Adrenal gland (tissue), 12 donors: ENCODE results near the gene CPN2. TPM values are rescaled to one million over a fixed set of nuclear protein-coding genes. Genes with fewer than 3 reads are reported as not detected.

ENCODE experiments used
- DNase-seq, 7 donors: peaks; one replicate each; pipeline ENCODE4 v3.0.0-alpha.2; 2019 to 2020
- H3K27ac ChIP-seq, 5 donors: fragments of 200-600 bp; sonication (generic) in 4 of 5; 1 replicate in 3 of 5; 2 replicates in 2 of 5; pipeline versions ENCODE4 v1.5.1 to v1.8.0; 2016 to 2020; ENCODE audit warnings: mild to moderate bottlenecking in 1 of 5
- H3K27me3 ChIP-seq: fragments of 200-600 bp; 2 replicates; pipeline ENCODE4 v1.8.0; 2021
- H3K36me3 ChIP-seq, 2 donors: fragments of 200-600 bp; replicated peaks in 1 of 2; 1 replicate in 1 of 2; 2 replicates in 1 of 2; pipeline versions ENCODE4 v1.5.1 to v1.8.0; 2018 to 2022
- H3K4me1 ChIP-seq, 2 donors: fragments of 200-600 bp; replicated peaks in 1 of 2; 1 replicate in 1 of 2; 2 replicates in 1 of 2; pipeline versions ENCODE4 v1.5.1 to v1.8.0; 2018 to 2021
- H3K4me3 ChIP-seq, 4 donors: fragments of 200-600 bp; sonication (generic) in 3 of 4; one replicate each; pipeline ENCODE4 v1.5.1; 2016 to 2018
- H3K9me3 ChIP-seq, 3 donors: fragments of 200-600 bp; sonication (generic) in 1 of 3; replicated peaks in 1 of 3; 1 replicate in 2 of 3; 2 replicates in 1 of 3; pipeline versions ENCODE4 v1.5.1 to v1.8.0; 2016 to 2021
- POLR2A ChIP-seq, 2 donors: fragments of 450-650 bp; IDR thresholded peaks; one replicate each; pipeline ENCODE4 v1.6.1; 2017; ENCODE audit warnings: antibody characterized with exemption in 2 of 2, mild to moderate bottlenecking in 2 of 2, moderate library complexity in 1 of 2
- WGBS, 4 donors: extraction: QIAGEN DNeasy Blood & Tissue Kit in 2 of 4; methylation state at CpG; one replicate each; pipeline versions ENCODE4 v1.1.5 to v1.1.7; 2013 to 2017; 5-methylcytosine and 5-hydroxymethylcytosine counted together
- intact Hi-C, 2 donors: fragments of 100-400 bp; cut with DNase I; formaldehyde crosslinking; loops; one replicate each; pipeline versions ENCODE4 v1.14.1 to v1.15.0; 2022 to 2023
- polyA plus RNA-seq, 3 donors: library from polyadenylated mRNA; stranded (reverse); fragments of 200-250 nt in 2 of 3; fragments of 350-450 nt in 1 of 3; fragmentation: Illumina TruSeq in 1 of 3; extraction: RNeasy Lipid Tissue Mini Kit (QIAGEN cat#74804) in 1 of 3; gene quantifications; one replicate each; pipeline ENCODE4 v1.2.3, GENCODE V29; 2013 to 2014
- total RNA-seq, 9 donors: library from RNA; depleted of rRNA in 4 of 9; stranded (reverse); fragments of >200 nt in 4 of 9; fragments of 120-200 nt in 1 of 9; fragmentation: NEBNext Ultra II Directional in 1 of 9; extraction: Animal tissue kit (Norgen Biotek cat#: 25700) in 1 of 9; gene quantifications; one replicate each; pipeline versions ENCODE4 v1.1.0 to v1.2.4, GENCODE V29; 2013 to 2023
- TF ChIP-seq, protein P1 (sequence below), 6 experiments: fragments of 450-650 bp in 4 of 6; fragments of 200-600 bp in 2 of 6; sonication (generic) in 1 of 6; IDR thresholded peaks; 1 replicate in 5 of 6; 2 replicates in 1 of 6; pipeline versions ENCODE4 v1.5.1 to v1.8.0; 2016 to 2021; ENCODE audit warnings: antibody characterized with exemption in 6 of 6, mild to moderate bottlenecking in 2 of 6, moderate library complexity in 1 of 6
- donor health status: healthy with polysubstance abuse.
- donor health status: Bipolar disorder and iron deficiency.
- donor health status: DM: yes; HTN: yes; CAD: no.
- donor health status: DM: no; HTN: no; CAD: no.
- donor health status: DM: no; HTN: no; CAD: no.
- donor health status: DM: yes; HTN: yes; CAD: no.

The CPN2 gene
- total and polyA plus RNA-seq, 12 donors, result 0.32 to 14.3 (median 3.1) TPM

DNA sequence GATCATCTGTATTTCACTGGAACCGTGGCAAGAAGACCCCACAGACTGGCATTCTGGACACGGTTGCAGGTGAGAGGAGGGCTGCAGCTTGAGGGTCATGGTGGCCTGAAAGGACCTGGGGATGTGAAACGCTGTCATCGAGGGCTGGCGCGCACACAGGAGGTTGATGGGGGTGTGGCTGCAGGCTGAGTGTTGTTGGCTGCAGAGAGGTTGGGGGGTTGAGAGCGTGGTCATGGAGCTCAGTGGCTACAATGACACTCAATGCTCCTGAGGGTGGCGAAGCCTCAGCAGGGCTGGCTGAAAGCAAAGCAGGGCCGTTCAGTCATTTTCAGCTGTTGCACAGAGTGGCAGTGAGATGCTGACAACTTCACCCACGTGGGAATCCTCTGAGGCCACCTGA lies 21.0 kb downstream of the CPN2 start:
- Histone ChIP-seq H3K9me3 (no peaks in the 10 kb centered on the region), H3K27me3 (peaks cover 6% of the 10 kb centered on the region), H3K27ac (no peak overlapping the region), H3K36me3 (no peaks in the 10 kb centered on the region), H3K4me1 (peaks cover 0 to 7% of the 10 kb centered on the region in 2 donors), H3K4me3 (no peak overlapping the region)
- no peak for TF ChIP-seq POLR2A (IDR thresholded peaks at IDR 0.05)
- TF ChIP-seq, protein P1, sequence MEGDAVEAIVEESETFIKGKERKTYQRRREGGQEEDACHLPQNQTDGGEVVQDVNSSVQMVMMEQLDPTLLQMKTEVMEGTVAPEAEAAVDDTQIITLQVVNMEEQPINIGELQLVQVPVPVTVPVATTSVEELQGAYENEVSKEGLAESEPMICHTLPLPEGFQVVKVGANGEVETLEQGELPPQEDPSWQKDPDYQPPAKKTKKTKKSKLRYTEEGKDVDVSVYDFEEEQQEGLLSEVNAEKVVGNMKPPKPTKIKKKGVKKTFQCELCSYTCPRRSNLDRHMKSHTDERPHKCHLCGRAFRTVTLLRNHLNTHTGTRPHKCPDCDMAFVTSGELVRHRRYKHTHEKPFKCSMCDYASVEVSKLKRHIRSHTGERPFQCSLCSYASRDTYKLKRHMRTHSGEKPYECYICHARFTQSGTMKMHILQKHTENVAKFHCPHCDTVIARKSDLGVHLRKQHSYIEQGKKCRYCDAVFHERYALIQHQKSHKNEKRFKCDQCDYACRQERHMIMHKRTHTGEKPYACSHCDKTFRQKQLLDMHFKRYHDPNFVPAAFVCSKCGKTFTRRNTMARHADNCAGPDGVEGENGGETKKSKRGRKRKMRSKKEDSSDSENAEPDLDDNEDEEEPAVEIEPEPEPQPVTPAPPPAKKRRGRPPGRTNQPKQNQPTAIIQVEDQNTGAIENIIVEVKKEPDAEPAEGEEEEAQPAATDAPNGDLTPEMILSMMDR (IDR thresholded peaks at IDR 0.05), result no peak
- 82 to 92% (median 89%) methylated on average over 10 of the region's 10 CpGs for WGBS, 4 donors
- intact Hi-C loops, result loop anchor here (5.0 to 10.0 kb wide), 2 partner anchors 67 to 265 kb away; partner anchors contain the start of gene GP5 (in 1 of the 2)
- no peak for DNase-seq

DNA sequence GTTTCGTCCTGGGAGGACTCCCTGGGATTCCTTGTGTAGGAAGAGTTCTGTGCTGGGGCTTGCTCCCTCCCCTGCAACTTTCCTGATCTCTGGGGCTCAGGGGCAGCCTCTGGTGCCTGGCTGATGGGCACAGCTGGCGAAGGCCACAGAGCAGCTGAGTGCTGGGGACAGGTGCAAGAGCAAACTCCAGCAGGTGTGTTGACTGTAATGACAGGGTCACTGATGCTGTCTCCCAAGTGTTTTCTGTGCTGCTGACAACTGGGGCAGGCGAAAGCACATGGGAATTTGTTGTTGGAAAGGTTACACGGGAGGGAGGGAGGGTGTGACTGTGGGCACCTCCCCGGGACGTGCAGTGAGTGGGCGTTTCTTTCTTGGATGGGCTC lies 21.6 kb downstream of the CPN2 start:
- no peak for DNase-seq
- Histone ChIP-seq H3K36me3 (no peaks in the 10 kb centered on the region), H3K27me3 (peaks cover 6% of the 10 kb centered on the region), H3K27ac (no peak overlapping the region), H3K4me3 (no peak overlapping the region), H3K4me1 (peaks cover 0 to 7% of the 10 kb centered on the region in 2 donors), H3K9me3 (no peaks in the 10 kb centered on the region)
- intact Hi-C loops, result loop anchor here in 1 of 2 donors (10.0 kb wide), 1 partner anchor 335 kb away; no protein-coding TSS in a partner anchor
- WGBS, 4 donors, result 86 to 90% (median 88%) methylated on average over 4 to 7 of the region's 7 CpGs
- no peak for TF ChIP-seq POLR2A (IDR thresholded peaks at IDR 0.05)
- TF ChIP-seq, protein P1 (IDR thresholded peaks at IDR 0.05), result no peak

DNA sequence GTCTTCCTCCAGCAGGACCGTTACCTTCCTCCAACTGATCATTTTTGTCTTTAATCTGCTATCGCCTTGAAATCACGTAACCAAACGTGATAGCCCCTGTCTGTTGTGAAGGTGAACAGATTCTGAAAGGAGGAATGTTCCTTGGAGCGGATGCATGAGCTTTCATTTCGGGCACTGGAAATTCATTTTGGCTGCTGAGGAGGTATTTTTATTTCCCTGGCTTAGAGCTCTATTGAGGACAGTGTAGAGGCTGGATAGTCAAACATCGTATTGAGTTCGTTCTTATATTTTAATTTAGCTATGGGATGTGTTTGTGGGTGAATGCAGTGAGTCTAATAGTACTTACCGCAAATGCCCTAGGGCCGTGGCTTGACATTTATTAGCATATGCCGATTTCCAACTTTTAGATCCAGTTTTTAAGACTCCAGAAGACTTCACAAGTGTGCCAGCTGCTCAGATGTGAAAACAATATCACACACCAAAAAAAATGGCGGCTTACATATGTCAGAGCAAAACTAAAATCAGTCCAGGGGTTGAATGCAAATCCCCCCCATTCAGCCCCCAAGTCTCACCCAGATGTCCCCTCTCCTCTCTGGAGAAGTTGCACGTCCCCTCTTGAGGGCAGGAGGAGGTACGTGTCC lies 22.1 kb downstream of the CPN2 start:
- DNase-seq, result no peak
- Histone ChIP-seq H3K27ac (no peak overlapping the region), H3K4me3 (no peak overlapping the region), H3K9me3 (no peaks in the 10 kb centered on the region), H3K27me3 (peaks cover 6% of the 10 kb centered on the region), H3K4me1 (peaks cover 3 to 10% of the 10 kb centered on the region in 2 donors), H3K36me3 (no peaks in the 10 kb centered on the region)
- TF ChIP-seq, protein P1 (IDR thresholded peaks at IDR 0.05), result no peak
- no peak for TF ChIP-seq POLR2A (IDR thresholded peaks at IDR 0.05)
- WGBS, 4 donors, result 87 to 91% (median 88%) methylated on average over 14 of the region's 14 CpGs
- intact Hi-C loops, result loop anchor here in 1 of 2 donors (10.0 kb wide), 1 partner anchor 334 kb away; no protein-coding TSS in a partner anchor

DNA sequence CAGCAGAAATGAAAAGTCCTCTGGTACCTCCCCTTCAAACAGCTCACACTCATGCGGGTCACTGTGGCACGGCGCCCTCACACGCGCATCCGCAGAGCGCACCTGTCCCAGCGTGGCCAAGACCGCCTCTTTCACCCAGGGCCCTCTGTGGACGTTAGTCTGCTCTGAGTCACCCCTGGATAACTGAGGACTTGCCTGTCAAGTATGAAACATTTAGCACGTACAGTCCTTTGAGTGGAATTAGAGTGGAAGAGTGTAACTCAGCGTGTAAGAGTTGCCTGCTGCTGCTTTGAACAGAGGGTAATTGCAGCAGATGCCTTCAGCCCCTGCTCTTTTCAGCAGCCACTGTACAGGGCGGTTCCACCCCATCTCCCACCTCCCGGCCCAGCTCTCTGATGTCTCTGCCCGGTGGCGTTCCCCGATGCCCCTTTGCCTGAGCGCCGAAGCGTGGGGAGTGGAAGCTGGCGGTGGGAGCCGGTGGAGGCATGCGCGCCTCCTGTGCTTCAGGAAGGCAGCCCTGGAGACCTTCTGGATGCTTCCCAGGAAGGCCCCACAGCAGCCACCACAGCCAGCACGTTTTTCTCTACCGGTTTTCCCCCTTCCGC lies 23.0 kb downstream of the CPN2 start:
- TF ChIP-seq, protein P1 (IDR thresholded peaks at IDR 0.05), result no peak
- no peak for TF ChIP-seq POLR2A (IDR thresholded peaks at IDR 0.05)
- no peak for DNase-seq
- 78 to 88% (median 83%) methylated on average over 27 of the region's 27 CpGs for WGBS, 4 donors
- no peaks in the 10 kb centered on the region for H3K36me3 ChIP-seq
- peaks cover 9% of the 10 kb centered on the region in 2 donors for H3K4me1 ChIP-seq
- H3K9me3 ChIP-seq, result no peaks in the 10 kb centered on the region
- peaks cover 3% of the 10 kb centered on the region for H3K27me3 ChIP-seq
- intact Hi-C loops, result loop anchor here in 1 of 2 donors (10.0 kb wide), 1 partner anchor 333 kb away; no protein-coding TSS in a partner anchor
- H3K27ac ChIP-seq, result no peak overlapping the region
- no peak overlapping the region for H3K4me3 ChIP-seq
